Colonic mucosa (tissue), 4 donors: ENCODE data around the gene PKHD1. TPM values are rescaled to one million over a fixed set of nuclear protein-coding genes. Genes with fewer than 3 reads are reported as not detected.

Experiments
- DNase-seq: peaks from one replicate; pipeline ENCODE4 v3.0.0-alpha.2; 2020
- H3K27ac ChIP-seq: fragments of 200-600 bp; one replicate; pipeline ENCODE4 v1.8.0; 2021
- H3K27me3 ChIP-seq: fragments of 200-600 bp; one replicate; pipeline ENCODE4 v1.8.0; 2021
- H3K36me3 ChIP-seq: fragments of 200-600 bp; one replicate; pipeline ENCODE4 v1.8.0; 2021
- H3K4me1 ChIP-seq: fragments of 200-600 bp; one replicate; pipeline ENCODE4 v1.8.0; 2021; ENCODE audit warnings: mild to moderate bottlenecking
- H3K4me3 ChIP-seq: fragments of 200-600 bp; one replicate; pipeline ENCODE4 v1.8.0; 2021
- H3K9ac ChIP-seq, 2 donors: one replicate each; pipeline ENCODE4 v1.7.0; 2013; ENCODE audit warnings: control low read depth in 2 of 2, low read depth in 2 of 2, low read length in 2 of 2
- H3K9me3 ChIP-seq: fragments of 200-600 bp; one replicate; pipeline ENCODE4 v1.8.0; 2021
- CTCF ChIP-seq: fragments of 200-600 bp; IDR thresholded peaks from one replicate; pipeline ENCODE4 v1.8.0; 2022; ENCODE audit warnings: antibody characterized with exemption, mild to moderate bottlenecking
- intact Hi-C: fragments of 100-400 bp; cut with DNase I; formaldehyde crosslinking; loops from one replicate; pipeline ENCODE4 v1.14.1; 2022
- total RNA-seq, 2 donors: library from RNA; stranded (reverse); fragmentation: NEBNext Ultra II Directional in 1 of 2; extraction: Animal tissue kit (Norgen Biotek cat#: 25700) in 1 of 2; gene quantifications; one replicate each; pipeline ENCODE4 v1.2.1, GENCODE V29; 2021
- donor health status: healthy.
- donor health status: DM: no; HTN: no; CAD: no.
- donor health status: DM: no; HTN: no; CAD: no.

PKHD1 gene
- total RNA-seq, 2 donors from 2014 or later = 0.08 to 0.10 TPM

GRCh38 chr6:51616243-51616642 lies 471.2 kb downstream of the PKHD1 start:
- H3K36me3 ChIP-seq = no peaks in the 10 kb centered on the region
- no peak overlapping the region for H3K4me3 ChIP-seq
- no peak for TF ChIP-seq CTCF
- intact Hi-C loops = no loop called here
- no peaks in the 10 kb centered on the region for H3K9me3 ChIP-seq
- DNase-seq = no peak
- no peak overlapping the region for H3K9ac ChIP-seq
- no peak overlapping the region for H3K27ac ChIP-seq
- H3K27me3 ChIP-seq = no peaks in the 10 kb centered on the region
- H3K4me1 ChIP-seq = no peaks in the 10 kb centered on the region

DNA sequence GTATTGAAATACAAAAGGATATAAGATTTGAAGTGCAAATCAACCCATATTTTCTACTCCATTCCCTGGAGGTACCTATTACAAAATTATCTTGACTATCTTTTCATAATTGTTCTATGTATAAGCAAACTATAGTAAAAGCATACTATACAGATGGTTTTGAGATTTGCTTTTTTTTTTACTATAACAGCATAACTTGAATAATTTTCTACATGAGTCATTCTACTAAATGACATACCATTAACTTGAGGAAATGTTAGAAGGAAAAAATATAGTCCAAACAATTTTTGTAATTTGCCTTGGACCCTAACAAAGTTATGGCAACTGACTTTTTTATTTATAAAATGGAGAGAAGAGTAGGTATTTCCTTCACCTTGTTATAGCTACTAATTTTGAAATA lies 472.7 kb downstream of the PKHD1 start:
- DNase-seq = no peak
- intact Hi-C loops = no loop called here
- Histone ChIP-seq H3K4me1 (no peaks in the 10 kb centered on the region), H3K9me3 (no peaks in the 10 kb centered on the region), H3K9ac (no peak overlapping the region), H3K4me3 (no peak overlapping the region), H3K36me3 (no peaks in the 10 kb centered on the region), H3K27me3 (no peaks in the 10 kb centered on the region), H3K27ac (no peak overlapping the region)
- no peak for TF ChIP-seq CTCF

GRCh38 chr6:51613558-51613957 lies 473.9 kb downstream of the PKHD1 start:
- Histone ChIP-seq H3K36me3 (no peaks in the 10 kb centered on the region), H3K27me3 (no peaks in the 10 kb centered on the region), H3K9ac (no peak overlapping the region), H3K27ac (no peak overlapping the region), H3K9me3 (no peaks in the 10 kb centered on the region), H3K4me3 (no peak overlapping the region), H3K4me1 (no peaks in the 10 kb centered on the region)
- DNase-seq = no peak
- intact Hi-C loops = no loop called here
- no peak for TF ChIP-seq CTCF

DNA sequence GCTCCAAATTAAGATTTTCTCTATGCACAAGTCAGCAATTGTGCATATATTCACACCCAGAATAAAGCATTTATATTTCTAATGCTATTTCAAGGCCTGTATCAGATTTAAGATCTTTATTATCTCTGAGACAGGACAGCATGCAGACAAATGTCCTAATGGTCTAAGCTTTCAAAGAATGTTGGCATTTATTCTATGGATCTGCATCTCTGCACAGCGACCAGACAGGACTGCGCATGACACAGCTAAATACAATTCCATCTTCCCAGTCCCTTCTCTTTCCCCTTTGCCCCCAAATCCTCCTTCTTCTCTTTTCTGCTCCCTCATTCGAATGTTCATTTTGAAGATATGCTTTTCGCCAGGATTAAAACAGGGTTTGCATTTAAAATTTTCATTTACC lies 478.5 kb downstream of the PKHD1 start:
- no peak overlapping the region for H3K9ac ChIP-seq
- no peak overlapping the region for H3K27ac ChIP-seq
- H3K9me3 ChIP-seq = no peaks in the 10 kb centered on the region
- no peaks in the 10 kb centered on the region for H3K27me3 ChIP-seq
- no peak for TF ChIP-seq CTCF
- no peak overlapping the region for H3K4me3 ChIP-seq
- DNase-seq = no peak
- no peaks in the 10 kb centered on the region for H3K4me1 ChIP-seq
- H3K36me3 ChIP-seq = no peaks in the 10 kb centered on the region
- intact Hi-C loops = no loop called here

GRCh38 chr6:51608383-51608782 lies 479.0 kb downstream of the PKHD1 start:
- no peak for DNase-seq
- intact Hi-C loops = no loop called here
- no peaks in the 10 kb centered on the region for H3K36me3 ChIP-seq
- TF ChIP-seq CTCF = no peak
- no peaks in the 10 kb centered on the region for H3K4me1 ChIP-seq
- no peaks in the 10 kb centered on the region for H3K9me3 ChIP-seq
- no peaks in the 10 kb centered on the region for H3K27me3 ChIP-seq
- H3K4me3 ChIP-seq = no peak overlapping the region
- no peak overlapping the region for H3K27ac ChIP-seq
- no peak overlapping the region for H3K9ac ChIP-seq

DNA sequence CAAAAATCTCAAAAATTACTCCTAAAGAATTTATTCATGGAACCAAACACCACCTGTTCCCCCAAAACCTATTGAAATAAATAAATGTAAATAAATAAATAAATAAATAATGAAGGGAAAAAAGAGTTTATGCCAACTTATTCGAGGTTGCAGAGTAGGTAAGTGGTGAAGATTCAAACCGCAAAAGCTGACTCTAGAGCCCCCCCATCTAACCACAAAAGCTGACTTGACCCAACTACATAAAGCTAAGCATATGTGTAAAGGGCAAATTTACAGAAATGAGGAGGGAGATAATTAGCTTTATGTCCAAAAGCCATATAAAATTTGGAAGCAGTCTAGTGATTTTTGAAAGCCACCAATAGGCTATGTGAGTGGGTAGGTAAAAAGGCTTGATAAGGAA lies 486.9 kb downstream of the PKHD1 start:
- H3K9me3 ChIP-seq = no peaks in the 10 kb centered on the region
- intact Hi-C loops = no loop called here
- no peak for TF ChIP-seq CTCF
- DNase-seq = no peak
- no peaks in the 10 kb centered on the region for H3K27me3 ChIP-seq
- no peak overlapping the region for H3K27ac ChIP-seq
- no peaks in the 10 kb centered on the region for H3K36me3 ChIP-seq
- no peaks in the 10 kb centered on the region for H3K4me1 ChIP-seq
- H3K9ac ChIP-seq = no peak overlapping the region
- H3K4me3 ChIP-seq = no peak overlapping the region
